CD4-positive, alpha-beta T cell treated with Interleukin-4 for 1 hour (primary cell): Measurements from ENCODE around the gene ARHGEF9.
A peak's percentile ranks its signal among the peaks of the same experiment; 100 is the strongest.

Experiments
- DNase-seq, 2 donors: peaks; one replicate each; pipeline ENCODE4 v3.0.0-alpha.2; 2020 to 2022

Gene ARHGEF9

DNA sequence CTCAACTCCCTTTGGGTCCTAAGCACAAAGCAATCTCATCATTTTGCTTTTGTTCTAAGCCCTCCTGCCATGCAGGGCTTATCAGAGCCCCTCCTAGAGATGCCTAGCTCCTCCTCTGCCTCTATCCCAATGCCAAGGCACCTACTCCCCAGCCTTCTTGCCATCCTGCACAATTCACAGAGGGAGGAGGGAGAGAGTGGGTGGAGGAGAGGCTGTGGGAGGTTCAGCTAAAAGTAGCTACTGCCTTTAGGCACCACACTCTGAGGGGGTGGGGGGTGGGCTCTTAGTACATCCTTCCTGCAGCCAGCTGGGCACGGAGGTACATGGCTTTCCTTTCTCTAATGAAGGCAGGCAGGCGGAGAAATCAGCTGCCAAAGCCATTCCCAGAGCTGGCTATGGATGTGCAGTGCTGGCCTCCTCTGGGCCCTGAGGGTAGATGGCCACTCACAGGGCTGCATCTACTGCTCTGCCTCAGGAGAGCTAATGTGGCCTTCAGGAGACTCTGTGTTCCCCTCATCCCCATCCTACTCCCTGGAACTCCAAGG lies 40.1 kb downstream of the ARHGEF9 start:
- DNase-seq = no peak

DNA sequence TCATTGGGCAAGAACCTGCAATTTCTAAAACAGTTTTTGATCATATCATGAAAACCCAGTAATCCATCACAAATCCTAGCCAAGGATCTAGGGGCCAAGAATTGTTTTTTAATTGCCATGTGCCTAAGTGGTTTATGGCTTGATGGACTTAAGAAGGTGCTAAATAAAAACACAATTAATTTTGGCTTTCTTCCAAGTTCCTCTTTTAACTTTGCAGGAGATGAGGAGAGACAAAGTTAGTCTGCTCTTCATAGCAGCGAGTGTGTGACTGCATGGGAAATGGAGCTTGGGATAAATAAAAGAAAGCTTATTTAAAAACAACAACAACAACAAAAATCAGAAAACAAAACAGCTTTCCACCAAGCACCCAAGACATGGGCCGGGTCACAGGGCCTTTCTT lies 41.4 kb downstream of the ARHGEF9 start:
- no peak for DNase-seq

DNA sequence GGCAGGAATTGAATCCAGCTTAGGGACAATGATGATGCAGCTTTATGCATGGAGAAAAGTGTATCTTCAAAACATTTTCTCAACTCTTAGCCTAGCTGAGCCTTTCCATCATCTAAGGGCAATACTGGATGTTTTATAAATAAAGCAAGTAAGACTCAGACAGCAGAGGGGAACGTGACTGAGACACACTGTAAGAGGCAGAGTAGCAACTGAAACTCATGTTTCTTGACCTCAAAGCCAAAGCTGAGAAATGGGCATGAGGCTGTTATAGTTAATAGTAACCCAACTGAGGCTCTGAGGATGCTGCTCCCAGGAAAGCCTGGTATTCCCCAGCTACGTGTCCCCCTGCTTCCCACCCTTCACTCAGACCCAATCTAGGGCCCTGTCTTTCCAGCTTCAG lies 44.6 kb downstream of the ARHGEF9 start:
- no peak for DNase-seq

DNA sequence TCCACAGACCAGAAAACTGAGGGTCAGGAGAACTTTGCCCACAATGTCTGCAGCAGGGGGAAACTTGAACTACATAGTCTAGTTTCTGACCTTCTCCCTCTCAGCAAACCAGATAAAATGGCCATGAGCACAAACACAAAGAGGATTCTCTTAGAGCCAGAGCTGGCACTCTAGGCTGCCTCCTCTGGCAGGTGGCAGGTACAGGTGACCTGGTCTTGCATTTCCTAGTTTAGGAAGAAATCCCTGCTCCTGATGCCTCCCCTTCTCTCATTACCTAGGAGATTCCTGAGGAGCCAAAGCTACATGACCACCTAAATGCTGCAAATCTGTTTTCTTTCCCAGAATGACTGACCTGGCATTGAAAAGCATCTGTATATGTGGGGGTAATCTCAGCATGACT lies 45.1 kb downstream of the ARHGEF9 start:
- no peak for DNase-seq

DNA sequence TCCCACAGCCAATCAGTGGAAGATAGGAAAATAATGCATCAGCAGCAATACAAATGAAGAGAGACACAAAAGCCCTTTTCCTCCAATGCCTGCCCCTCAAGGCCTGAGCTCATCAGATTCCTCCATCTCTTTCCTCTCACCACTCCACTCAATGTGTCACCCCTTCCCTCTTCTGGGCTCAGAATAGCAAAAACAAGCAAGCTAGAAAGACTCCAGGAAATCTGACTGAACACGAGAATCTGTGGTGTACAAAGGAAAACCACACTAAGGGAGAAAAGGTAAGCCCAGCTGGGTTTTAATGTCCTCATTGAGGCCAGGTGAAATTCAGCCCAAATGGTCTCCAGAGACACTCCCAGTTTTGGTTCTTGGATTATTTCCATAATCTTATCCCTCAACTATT lies 46.3 kb downstream of the ARHGEF9 start:
- DNase-seq = no peak

- no peak for DNase-seq
These were observed 47.7 kb downstream of the ARHGEF9 start for GRCh38 chrX:63737131-63737921.

GRCh38 chrX:63735882-63736281 lies 49.1 kb downstream of the ARHGEF9 start:
- DNase-seq = no peak

DNA sequence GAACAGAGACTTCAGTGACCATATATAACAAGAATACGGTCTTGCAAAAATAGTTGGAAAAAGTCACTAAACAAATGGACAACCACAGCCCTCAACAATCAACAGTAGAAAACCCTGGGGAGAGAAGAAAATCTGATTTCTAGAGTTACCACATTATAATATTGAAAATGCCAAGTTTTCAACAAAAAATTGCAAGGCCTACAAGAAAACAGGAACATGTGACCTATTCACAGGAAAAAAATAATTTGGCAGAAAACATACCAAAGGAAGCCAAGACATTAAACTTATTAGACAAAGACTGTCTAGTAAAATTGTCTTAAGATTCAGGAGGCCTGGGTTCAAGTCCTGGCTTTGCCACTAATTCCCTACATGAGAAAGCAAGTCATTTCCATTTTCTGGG lies 64.7 kb downstream of the ARHGEF9 start:
- DNase-seq = no peak

DNA sequence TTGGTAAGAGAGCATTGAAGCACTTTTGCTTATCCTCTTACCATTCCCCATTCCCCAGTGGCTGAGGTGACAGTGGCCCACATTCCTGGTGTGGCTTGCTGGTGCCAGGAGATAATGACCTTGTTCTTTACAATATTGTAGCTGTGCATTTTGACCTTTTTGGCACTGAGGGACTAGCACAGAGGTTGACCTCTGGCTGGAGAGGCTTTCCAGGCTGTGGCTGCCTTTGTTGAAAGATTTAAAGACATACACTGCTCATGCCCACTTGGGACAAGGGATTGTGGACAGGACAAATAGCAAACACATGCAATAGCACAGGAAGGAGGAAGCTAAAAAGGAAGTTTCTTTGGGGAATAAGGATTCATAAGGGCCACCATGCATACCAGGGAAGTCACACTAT lies 65.4 kb downstream of the ARHGEF9 start:
- no peak for DNase-seq

GRCh38 chrX:63718010-63718694 lies 66.9 kb downstream of the ARHGEF9 start:
- DNase-seq = no peak

DNA sequence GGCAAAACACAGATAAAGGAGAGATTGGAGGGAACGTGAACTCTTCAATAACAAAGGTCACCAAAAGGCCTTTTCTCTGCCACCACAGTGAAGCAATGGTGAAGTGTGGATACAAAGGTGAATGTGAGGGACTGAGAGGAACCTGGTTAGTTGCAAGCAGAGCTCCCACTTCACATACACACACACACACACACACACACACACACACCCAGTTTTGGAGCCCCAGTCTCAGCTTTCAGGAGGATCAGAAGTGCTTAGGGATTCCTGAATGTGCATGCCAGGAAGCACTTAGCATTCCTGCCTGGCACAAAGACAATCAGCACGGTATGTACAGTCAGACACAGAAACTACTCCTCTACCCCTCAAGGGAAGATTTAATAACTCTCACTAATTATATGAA lies 71.5 kb downstream of the ARHGEF9 start:
- DNase-seq = no peak

GRCh38 chrX:63708801-63709200 lies 76.2 kb downstream of the ARHGEF9 start:
- DNase-seq = no peak

- DNase-seq = no peak
These were observed 82.5 kb downstream of the ARHGEF9 start for GRCh38 chrX:63702556-63702955.

DNA sequence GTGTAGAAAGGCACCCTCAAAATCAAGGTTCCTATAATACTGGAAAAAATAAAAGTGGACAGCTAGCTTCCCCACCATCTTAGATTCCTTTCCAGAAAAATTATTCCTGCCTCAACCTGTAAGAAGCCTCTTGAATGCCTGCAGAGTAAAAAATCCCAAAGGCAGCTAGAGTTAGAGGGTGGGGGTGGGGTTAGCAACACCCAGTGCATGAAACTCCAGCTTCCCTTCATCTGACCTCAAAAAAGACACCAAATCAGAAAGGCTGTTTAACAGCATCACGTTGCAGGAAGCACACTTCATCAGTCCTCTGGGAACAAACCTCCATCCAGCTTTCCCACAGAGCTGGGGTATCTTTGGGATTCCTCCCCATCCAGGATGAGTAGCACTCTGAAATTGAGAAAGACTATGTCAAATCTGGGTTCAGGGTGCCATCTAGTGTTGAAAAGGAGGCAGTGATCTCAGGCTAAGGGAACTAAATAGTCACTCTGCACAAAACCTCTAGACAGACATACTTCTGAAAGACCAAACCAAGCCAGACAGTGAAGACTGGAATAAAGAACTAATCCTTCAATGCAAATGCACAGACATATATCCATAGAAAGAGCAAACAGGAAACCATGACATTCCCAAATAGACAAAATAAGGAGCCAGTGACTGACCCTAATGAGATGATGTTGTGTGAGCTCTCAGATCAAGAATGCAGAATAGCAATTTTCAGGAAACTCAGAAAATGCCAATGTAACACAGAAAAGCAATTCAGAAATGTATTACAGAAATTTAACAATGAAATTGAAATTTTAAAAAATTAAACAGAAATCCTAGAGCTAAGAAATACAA lies 97.9 kb downstream of the ARHGEF9 start:
- peak; percentile 12 to 36 for DNase-seq

GRCh38 chrX:63680423-63680822 lies 104.6 kb downstream of the ARHGEF9 start:
- no peak for DNase-seq

DNA sequence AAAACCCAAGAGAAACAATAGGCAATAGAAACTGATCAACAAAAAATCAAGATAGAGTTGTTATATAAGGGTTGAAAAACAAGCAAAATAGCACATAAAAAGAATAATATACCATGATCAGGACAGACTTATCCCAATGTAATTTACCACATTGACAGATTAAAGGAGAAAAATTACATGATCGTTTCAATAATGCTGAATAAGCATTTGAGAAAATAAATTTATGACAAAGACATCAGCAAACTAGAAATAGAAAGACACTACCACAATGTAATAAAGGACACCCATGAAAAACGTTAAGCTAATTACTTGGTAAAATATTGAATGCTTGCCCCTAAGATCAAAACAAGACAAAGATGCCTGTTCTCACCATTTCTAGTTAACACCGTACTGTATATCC lies 105.6 kb downstream of the ARHGEF9 start:
- DNase-seq = no peak

DNA sequence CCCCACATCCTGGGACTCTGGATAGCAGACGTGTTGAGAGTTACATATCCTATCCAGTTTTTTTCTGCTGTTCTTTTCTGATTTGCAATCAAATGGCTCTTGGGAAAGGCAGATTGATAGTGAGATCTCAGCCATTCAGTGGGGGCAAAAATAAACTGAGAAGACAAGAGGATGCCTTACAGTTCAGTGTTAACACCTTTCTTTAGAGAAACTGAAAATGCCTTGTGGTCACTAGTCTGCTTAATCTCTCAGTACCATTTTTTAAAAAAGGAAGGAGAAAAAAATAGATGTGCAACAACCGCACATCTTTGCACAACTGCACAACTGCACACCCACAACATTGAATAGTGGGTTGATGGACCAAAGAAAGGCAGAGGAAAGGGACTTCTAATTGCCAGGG lies 109.3 kb downstream of the ARHGEF9 start:
- no peak for DNase-seq

GRCh38 chrX:63673896-63674295 lies 111.1 kb downstream of the ARHGEF9 start:
- no peak for DNase-seq

- no peak for DNase-seq
These were observed 120.3 kb downstream of the ARHGEF9 start for GRCh38 chrX:63664741-63665140.

DNA sequence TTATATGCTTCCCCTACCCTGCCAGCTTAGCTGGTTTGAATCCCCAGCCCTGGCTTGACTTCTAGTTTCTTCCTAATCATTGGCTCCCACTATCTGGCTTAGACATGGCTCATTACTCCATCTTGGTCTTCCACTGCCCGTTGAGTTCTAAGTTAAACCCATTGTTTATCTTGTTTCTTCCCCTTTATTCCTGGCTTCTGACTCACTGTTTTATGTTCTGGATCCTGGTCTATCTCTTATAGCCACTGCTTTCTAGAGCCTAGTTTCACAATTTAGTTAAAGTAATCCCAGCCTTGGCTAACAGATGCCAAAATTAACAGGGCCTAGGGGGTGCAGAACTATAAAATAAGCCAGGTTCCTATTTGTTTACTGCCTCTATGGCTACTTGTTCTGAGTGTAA lies 120.9 kb downstream of the ARHGEF9 start:
- DNase-seq = no peak

DNA sequence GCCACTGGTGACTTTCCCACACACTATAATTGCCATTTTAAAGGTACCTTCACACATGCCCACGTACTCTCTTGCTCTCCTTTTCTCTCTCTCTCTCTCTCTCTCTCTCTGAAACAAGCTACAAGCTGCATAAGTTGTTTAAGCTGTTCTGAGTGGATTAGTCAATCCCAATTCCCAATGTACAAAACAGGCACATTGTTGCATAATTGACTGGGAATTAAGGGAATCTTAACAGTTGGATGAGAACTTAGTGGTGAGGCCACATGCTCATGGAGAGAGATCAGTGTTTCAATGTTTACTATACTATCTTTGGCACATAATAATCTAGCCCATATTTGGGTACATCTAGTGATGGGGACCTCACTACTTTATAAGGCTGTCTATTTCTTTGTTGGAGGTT lies 123.3 kb downstream of the ARHGEF9 start:
- DNase-seq = no peak

- no peak for DNase-seq
These were observed 126.1 kb downstream of the ARHGEF9 start for GRCh38 chrX:63658920-63659319.

DNA sequence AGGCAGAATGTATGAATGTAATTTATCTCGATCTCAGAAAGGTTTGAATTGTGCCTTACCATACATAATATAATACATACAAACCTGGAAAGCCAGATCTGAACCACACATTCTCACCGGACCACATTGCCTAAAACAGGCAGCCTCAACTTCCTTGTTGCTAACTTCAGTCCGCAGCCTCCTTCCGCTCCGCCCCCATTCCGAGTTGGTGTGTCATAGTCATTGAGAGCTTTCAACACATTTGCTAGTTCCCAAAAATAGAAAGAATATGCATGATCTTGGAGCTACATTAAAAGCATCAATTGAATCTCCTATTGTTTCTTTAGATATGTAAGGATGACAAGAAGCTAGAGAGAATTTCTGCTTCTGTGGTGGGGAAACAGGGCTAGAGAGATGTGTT lies 127.2 kb downstream of the ARHGEF9 start:
- DNase-seq = no peak
